ENCODE measurements around the gene HDAC7. TPM values are rescaled to one million over a fixed set of nuclear protein-coding genes. Genes with fewer than 3 reads are reported as not detected.
A peak's percentile ranks its signal among the peaks of the same experiment; 100 is the strongest.

HDAC7 gene
- total RNA-seq, 1 donor from 2014 or later = 92.2 TPM

GRCh38 chr12:47868041-47868440 is 48.3 kb upstream of the HDAC7 start:
- no peaks in the 10 kb centered on the region for H4K20me1 ChIP-seq (ENCODE audit: insufficient read depth, low read length)
- no peak overlapping the region for H2AFZ ChIP-seq (ENCODE audit: low read depth, low read length)
- Mint-ChIP-seq H3K9me3 (ENCODE audit: unreplicated experiment) (peaks cover 1% of the 10 kb centered on the region), H3K4me3 (ENCODE audit: unreplicated experiment) (no peak overlapping the region), H3K27me3 (ENCODE audit: low read depth, unreplicated experiment) (peaks cover 34% of the 10 kb centered on the region), H3K36me3 (ENCODE audit: low read depth, unreplicated experiment) (peaks cover 21% of the 10 kb centered on the region), H3K27ac (ENCODE audit: unreplicated experiment) (no peak overlapping the region), H3K4me1 (ENCODE audit: low read depth, unreplicated experiment) (peaks cover 7% of the 10 kb centered on the region)
- H3K27me3 ChIP-seq (ENCODE audit: insufficient read depth, low read length) = no peaks in the 10 kb centered on the region
- DNase-seq (ENCODE audit: low read depth) (no peak), FAIRE-seq (no peak)
- H3K36me3 ChIP-seq (ENCODE audit: insufficient read depth, low read length) = no peaks in the 10 kb centered on the region
- no peak overlapping the region for H3K27ac ChIP-seq (ENCODE audit: low read depth, low read length)
- no peaks in the 10 kb centered on the region for H3K9me3 ChIP-seq (ENCODE audit: insufficient read depth, low read depth, low read length)
- no peak overlapping the region for H3K9ac ChIP-seq (ENCODE audit: low read length)
- no peak overlapping the region for H3K4me3 ChIP-seq (ENCODE audit: insufficient read depth, low read depth, low read length)
- H3K4me1 ChIP-seq (ENCODE audit: insufficient read depth, low read length) = peaks cover 12% of the 10 kb centered on the region
- H3K79me2 ChIP-seq (ENCODE audit: insufficient read depth, low read length) = no peaks in the 10 kb centered on the region
- no peak for TF ChIP-seq EZH2 (IDR thresholded peaks at IDR 0.05; ENCODE audit: insufficient read depth, low read length)
- TF ChIP-seq, protein P1, sequence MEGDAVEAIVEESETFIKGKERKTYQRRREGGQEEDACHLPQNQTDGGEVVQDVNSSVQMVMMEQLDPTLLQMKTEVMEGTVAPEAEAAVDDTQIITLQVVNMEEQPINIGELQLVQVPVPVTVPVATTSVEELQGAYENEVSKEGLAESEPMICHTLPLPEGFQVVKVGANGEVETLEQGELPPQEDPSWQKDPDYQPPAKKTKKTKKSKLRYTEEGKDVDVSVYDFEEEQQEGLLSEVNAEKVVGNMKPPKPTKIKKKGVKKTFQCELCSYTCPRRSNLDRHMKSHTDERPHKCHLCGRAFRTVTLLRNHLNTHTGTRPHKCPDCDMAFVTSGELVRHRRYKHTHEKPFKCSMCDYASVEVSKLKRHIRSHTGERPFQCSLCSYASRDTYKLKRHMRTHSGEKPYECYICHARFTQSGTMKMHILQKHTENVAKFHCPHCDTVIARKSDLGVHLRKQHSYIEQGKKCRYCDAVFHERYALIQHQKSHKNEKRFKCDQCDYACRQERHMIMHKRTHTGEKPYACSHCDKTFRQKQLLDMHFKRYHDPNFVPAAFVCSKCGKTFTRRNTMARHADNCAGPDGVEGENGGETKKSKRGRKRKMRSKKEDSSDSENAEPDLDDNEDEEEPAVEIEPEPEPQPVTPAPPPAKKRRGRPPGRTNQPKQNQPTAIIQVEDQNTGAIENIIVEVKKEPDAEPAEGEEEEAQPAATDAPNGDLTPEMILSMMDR (IDR thresholded peaks at IDR 0.05; ENCODE audit: insufficient read depth, low read depth, low read length) = no peak
- peak overlapping the region; percentile 8 for H3K4me2 ChIP-seq (ENCODE audit: low read length)

DNA sequence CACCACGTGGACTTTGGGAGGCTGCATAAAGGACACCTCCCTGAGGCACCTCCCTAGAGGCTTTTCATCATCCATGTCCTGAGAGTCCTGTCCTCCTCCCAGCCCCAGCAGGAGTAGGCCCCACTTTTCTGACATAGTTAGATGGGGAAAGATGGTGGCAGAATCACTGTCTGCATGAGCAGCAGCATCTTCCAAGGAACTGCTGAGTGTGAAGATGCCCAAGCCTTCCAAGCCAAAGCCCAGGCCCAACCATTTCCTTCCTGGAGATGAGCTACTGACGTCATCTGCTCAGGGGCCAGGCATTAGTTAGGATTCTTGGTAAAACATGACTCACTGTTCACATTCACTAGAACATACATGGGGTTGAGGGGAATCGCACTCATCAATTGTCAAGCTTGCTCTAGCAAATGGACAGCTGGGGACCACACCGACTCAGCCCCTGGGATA is 47.8 kb upstream of the HDAC7 start:
- Histone ChIP-seq H4K20me1 (ENCODE audit: insufficient read depth, low read length) (no peaks in the 10 kb centered on the region), H3K4me2 (ENCODE audit: low read length) (peak overlapping the region; percentile 8), H3K79me2 (ENCODE audit: insufficient read depth, low read length) (no peaks in the 10 kb centered on the region), H3K36me3 (ENCODE audit: insufficient read depth, low read length) (no peaks in the 10 kb centered on the region), H2AFZ (ENCODE audit: low read depth, low read length) (no peak overlapping the region), H3K27ac (ENCODE audit: low read depth, low read length) (no peak overlapping the region), H3K9me3 (ENCODE audit: insufficient read depth, low read depth, low read length) (no peaks in the 10 kb centered on the region), H3K9ac (ENCODE audit: low read length) (no peak overlapping the region), H3K4me3 (ENCODE audit: insufficient read depth, low read depth, low read length) (no peak overlapping the region), H3K27me3 (ENCODE audit: insufficient read depth, low read length) (no peaks in the 10 kb centered on the region), H3K4me1 (ENCODE audit: insufficient read depth, low read length) (peaks cover 12% of the 10 kb centered on the region)
- peaks cover 31% of the 10 kb centered on the region for H3K27me3 Mint-ChIP-seq (ENCODE audit: low read depth, unreplicated experiment)
- peaks cover 20% of the 10 kb centered on the region for H3K36me3 Mint-ChIP-seq (ENCODE audit: low read depth, unreplicated experiment)
- no peak overlapping the region for H3K4me3 Mint-ChIP-seq (ENCODE audit: unreplicated experiment)
- H3K9me3 Mint-ChIP-seq (ENCODE audit: unreplicated experiment) = no peaks in the 10 kb centered on the region
- peak overlapping the region; percentile 53 for H3K27ac Mint-ChIP-seq (ENCODE audit: unreplicated experiment)
- DNase-seq (ENCODE audit: low read depth) = peak; percentile 84
- H3K4me1 Mint-ChIP-seq (ENCODE audit: low read depth, unreplicated experiment) = peaks cover 7% of the 10 kb centered on the region
- peak; percentile 58 for FAIRE-seq
- no peak for TF ChIP-seq EZH2 (IDR thresholded peaks at IDR 0.05; ENCODE audit: insufficient read depth, low read length)
- TF ChIP-seq, protein P1 (IDR thresholded peaks at IDR 0.05; ENCODE audit: insufficient read depth, low read depth, low read length) = no peak

DNA sequence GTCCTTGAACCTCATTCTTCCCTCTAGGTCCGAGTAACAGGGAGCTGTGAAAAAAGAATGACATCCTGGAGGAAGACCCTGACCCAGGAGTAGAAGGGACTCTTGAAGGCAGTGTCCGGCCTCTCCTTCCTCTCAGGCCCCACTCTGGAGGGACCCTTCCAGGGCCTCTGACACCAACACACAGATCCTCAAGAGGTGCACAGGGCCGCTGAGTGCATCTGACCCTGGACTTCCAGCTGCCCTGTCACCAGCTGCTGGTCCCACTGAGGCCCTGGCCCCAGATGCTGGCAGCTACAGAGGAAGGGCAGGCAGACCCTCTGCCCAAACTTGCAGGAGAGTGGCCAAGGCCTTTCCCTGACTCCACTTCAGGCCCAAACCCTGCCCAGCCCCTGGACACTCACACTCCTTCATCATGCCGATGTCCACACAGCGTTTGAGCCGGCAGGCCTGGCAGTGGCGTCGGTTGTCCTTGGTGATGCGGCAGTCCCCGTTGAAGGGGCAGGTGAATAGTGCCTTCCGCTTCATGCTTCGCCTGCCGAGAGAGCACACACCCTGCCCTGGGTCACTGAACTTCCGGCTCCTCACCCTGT is 45.0 kb upstream of the HDAC7 start:
- no peaks in the 10 kb centered on the region for H3K79me2 ChIP-seq (ENCODE audit: insufficient read depth, low read length)
- H2AFZ ChIP-seq (ENCODE audit: low read depth, low read length) = no peak overlapping the region
- no peak overlapping the region for H3K4me2 ChIP-seq (ENCODE audit: low read length)
- no peak overlapping the region for H3K27ac ChIP-seq (ENCODE audit: low read depth, low read length)
- peaks cover 12% of the 10 kb centered on the region for H3K4me1 ChIP-seq (ENCODE audit: insufficient read depth, low read length)
- FAIRE-seq (no peak), DNase-seq (ENCODE audit: low read depth) (no peak)
- no peak overlapping the region for H3K27ac Mint-ChIP-seq (ENCODE audit: unreplicated experiment)
- peaks cover 34% of the 10 kb centered on the region for H3K27me3 Mint-ChIP-seq (ENCODE audit: low read depth, unreplicated experiment)
- H3K36me3 Mint-ChIP-seq (ENCODE audit: low read depth, unreplicated experiment) = peaks cover 20% of the 10 kb centered on the region
- no peak for TF ChIP-seq EZH2 (IDR thresholded peaks at IDR 0.05; ENCODE audit: insufficient read depth, low read length)
- TF ChIP-seq, protein P1 (IDR thresholded peaks at IDR 0.05; ENCODE audit: insufficient read depth, low read depth, low read length) = no peak
- no peaks in the 10 kb centered on the region for H3K27me3 ChIP-seq (ENCODE audit: insufficient read depth, low read length)
- H3K4me3 ChIP-seq (ENCODE audit: insufficient read depth, low read depth, low read length) = no peak overlapping the region
- no peaks in the 10 kb centered on the region for H3K9me3 ChIP-seq (ENCODE audit: insufficient read depth, low read depth, low read length)
- H3K4me1 Mint-ChIP-seq (ENCODE audit: low read depth, unreplicated experiment) = peaks cover 7% of the 10 kb centered on the region
- no peak overlapping the region for H3K4me3 Mint-ChIP-seq (ENCODE audit: unreplicated experiment)
- H4K20me1 ChIP-seq (ENCODE audit: insufficient read depth, low read length) = no peaks in the 10 kb centered on the region
- H3K9me3 Mint-ChIP-seq (ENCODE audit: unreplicated experiment) = no peaks in the 10 kb centered on the region
- H3K36me3 ChIP-seq (ENCODE audit: insufficient read depth, low read length) = no peaks in the 10 kb centered on the region
- H3K9ac ChIP-seq (ENCODE audit: low read length) = no peak overlapping the region

All from astrocyte (in vitro differentiated cells and primary cell).